ENCODE results near the gene SMIM21. TPM values are rescaled to one million over a fixed set of nuclear protein-coding genes. Genes with fewer than 3 reads are reported as not detected.

SMIM21 gene
- total RNA-seq, 6 donors from 2014 or later: not detected

DNA sequence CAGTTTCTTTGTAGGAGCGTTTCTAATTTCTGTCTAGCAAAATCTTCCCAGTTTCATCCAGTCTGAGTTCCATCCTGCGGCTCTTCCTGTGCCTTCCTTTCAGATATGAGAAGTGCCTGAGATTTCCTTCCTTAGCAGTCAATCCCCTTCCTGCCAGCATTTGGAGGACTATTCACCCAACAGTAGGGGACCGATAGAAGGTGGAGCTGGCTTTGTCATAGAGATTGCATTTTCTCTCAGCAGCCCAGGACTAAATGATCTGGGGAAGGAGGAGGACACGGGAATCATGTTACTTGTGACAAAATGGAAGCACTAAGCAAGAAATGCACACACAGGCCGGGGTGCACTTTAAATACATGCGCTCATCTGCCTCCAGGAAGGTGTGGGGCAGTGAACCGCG lies 5.6 kb upstream of the SMIM21 start:
- Histone ChIP-seq H3K27me3 (no peaks in the 10 kb centered on the region), H3K9me3 (no peaks in the 10 kb centered on the region), H3K36me3 (no peaks in the 10 kb centered on the region), H3K4me3 (no peak overlapping the region), H3K4me1 (no peaks in the 10 kb centered on the region), H3K27ac (no peak overlapping the region)
- 71 to 77% methylated on average over 8 of the region's 8 CpGs for WGBS, 2 donors
- no peak for ATAC-seq (ENCODE audit: low FRiP score in 2 of 2)
- no peak for DNase-seq
- TF ChIP-seq, protein P1, sequence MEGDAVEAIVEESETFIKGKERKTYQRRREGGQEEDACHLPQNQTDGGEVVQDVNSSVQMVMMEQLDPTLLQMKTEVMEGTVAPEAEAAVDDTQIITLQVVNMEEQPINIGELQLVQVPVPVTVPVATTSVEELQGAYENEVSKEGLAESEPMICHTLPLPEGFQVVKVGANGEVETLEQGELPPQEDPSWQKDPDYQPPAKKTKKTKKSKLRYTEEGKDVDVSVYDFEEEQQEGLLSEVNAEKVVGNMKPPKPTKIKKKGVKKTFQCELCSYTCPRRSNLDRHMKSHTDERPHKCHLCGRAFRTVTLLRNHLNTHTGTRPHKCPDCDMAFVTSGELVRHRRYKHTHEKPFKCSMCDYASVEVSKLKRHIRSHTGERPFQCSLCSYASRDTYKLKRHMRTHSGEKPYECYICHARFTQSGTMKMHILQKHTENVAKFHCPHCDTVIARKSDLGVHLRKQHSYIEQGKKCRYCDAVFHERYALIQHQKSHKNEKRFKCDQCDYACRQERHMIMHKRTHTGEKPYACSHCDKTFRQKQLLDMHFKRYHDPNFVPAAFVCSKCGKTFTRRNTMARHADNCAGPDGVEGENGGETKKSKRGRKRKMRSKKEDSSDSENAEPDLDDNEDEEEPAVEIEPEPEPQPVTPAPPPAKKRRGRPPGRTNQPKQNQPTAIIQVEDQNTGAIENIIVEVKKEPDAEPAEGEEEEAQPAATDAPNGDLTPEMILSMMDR (IDR thresholded peaks at IDR 0.05): no peak
- TF ChIP-seq POLR2A (IDR thresholded peaks at IDR 0.05) (no peak), POLR2AphosphoS5 (IDR thresholded peaks at IDR 0.05) (no peak), EP300 (IDR thresholded peaks at IDR 0.05) (no peak)

DNA sequence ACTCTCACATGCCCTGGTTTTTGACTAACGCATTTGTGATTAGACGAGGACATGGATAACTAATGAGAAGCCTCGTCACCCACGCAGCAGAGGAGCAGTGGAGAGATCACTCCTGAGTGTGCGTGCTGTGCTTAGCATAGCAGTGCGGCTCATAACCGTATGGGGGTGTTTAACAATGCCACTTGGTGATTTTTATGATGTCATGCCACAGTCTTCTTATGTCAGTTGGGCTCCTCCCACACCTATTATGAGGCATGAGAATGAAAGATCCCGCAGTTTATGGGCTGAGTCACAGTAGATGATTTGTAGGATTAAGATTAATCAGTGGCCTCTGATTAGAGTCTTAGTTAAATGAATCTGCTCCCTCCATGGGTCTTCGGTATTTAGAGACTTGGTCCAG lies 2.5 kb upstream of the SMIM21 start:
- no peaks in the 10 kb centered on the region for H3K36me3 ChIP-seq
- 93 to 97% methylated on average over 9 of the region's 9 CpGs for WGBS, 2 donors
- ATAC-seq (ENCODE audit: low FRiP score in 2 of 2) (no peak), DNase-seq (no peak)
- H3K27me3 ChIP-seq: no peaks in the 10 kb centered on the region
- no peak overlapping the region for H3K4me3 ChIP-seq
- no peak for TF ChIP-seq POLR2A (IDR thresholded peaks at IDR 0.05)
- no peak for TF ChIP-seq POLR2AphosphoS5 (IDR thresholded peaks at IDR 0.05)
- TF ChIP-seq EP300 (IDR thresholded peaks at IDR 0.05): no peak
- TF ChIP-seq, protein P1 (IDR thresholded peaks at IDR 0.05): no peak
- no peaks in the 10 kb centered on the region for H3K9me3 ChIP-seq
- H3K4me1 ChIP-seq: no peaks in the 10 kb centered on the region
- H3K27ac ChIP-seq: no peak overlapping the region

DNA sequence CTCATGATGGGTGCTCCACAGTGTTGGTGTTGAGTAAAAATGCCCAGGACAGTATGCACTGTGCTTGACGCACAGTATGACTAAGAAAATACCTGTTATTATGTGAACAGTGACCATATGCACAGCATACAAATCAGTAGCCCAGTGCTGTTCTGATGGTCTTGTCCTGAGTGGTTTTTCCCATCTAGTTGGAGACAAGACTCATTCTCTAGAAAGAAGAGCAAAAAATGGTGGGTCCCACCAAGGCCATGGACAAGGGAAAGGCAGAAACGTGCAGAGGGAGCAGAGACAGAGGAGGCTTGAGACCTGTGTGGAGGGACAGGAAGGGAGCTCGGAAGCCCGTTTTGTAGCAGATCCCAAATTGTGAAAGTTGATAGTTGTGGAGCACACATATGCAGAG lies 987 bp upstream of the SMIM21 start:
- WGBS, 2 donors: 88 to 89% methylated on average over 4 of the region's 4 CpGs
- TF ChIP-seq POLR2AphosphoS5 (IDR thresholded peaks at IDR 0.05) (no peak), EP300 (IDR thresholded peaks at IDR 0.05) (no peak), POLR2A (IDR thresholded peaks at IDR 0.05) (no peak)
- TF ChIP-seq, protein P1 (IDR thresholded peaks at IDR 0.05): no peak
- ATAC-seq (ENCODE audit: low FRiP score in 2 of 2) (no peak), DNase-seq (no peak)
- Histone ChIP-seq H3K27me3 (no peaks in the 10 kb centered on the region), H3K9me3 (no peaks in the 10 kb centered on the region), H3K4me1 (no peaks in the 10 kb centered on the region), H3K4me3 (no peak overlapping the region), H3K36me3 (no peaks in the 10 kb centered on the region), H3K27ac (no peak overlapping the region)

DNA sequence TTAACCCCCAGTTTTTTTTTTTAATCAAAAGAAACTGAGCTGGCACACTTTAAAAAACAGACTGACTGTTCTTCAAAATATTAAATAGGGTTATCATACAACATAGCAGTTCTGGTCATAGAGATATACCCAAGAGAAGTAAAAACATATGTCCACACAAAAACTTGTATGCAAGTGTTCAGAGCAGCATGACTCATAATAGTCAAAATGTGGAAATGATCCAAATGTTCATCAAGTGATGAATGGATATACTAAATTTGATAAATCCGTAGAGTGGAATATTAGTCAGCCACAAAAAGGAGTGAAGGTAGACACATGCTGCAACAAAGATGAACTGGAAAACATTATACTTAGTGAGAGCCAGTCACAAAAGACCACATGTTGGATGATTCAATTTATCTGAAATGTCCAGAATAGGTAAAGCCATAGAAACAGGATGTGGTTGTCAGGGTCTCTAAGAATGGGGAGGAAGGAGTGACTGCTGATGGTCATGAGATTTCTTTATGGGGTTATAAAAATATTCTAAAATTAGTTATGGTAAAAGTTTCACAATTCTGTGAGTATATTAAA lies 5.1 kb downstream of the SMIM21 start:
- WGBS, 2 donors: 92 to 95% methylated on average over 1 of the region's 1 CpG
- DNase-seq: no peak
- no peak for ATAC-seq (ENCODE audit: low FRiP score in 2 of 2)
- Histone ChIP-seq H3K9me3 (peaks cover 0 to 4% (median 0%) of the 10 kb centered on the region in 4 donors), H3K4me1 (no peaks in the 10 kb centered on the region), H3K27ac (no peak overlapping the region), H3K4me3 (no peak overlapping the region), H3K27me3 (no peaks in the 10 kb centered on the region), H3K36me3 (no peaks in the 10 kb centered on the region)
- TF ChIP-seq POLR2A (IDR thresholded peaks at IDR 0.05): no peak
- TF ChIP-seq POLR2AphosphoS5 (IDR thresholded peaks at IDR 0.05): no peak
- TF ChIP-seq EP300 (IDR thresholded peaks at IDR 0.05): no peak
- TF ChIP-seq, protein P1 (IDR thresholded peaks at IDR 0.05): no peak

DNA sequence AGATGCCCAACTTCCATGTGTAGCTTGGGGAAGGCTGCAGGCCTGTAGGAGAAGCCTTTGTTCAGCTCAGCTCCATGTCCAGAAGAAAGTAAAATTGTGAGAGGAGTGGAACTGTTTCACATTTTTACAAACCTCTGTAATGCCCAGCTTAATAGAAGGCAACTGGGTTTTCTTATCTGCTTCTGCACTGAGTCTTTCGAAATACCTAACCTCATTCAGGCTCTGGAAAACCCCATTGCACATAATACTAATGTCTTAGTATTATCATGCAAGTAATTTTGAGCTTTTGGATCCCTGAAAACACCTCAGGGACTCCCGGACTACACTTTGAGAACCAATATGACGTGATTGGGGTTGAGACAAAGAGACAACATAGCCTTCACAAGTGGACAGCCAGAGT lies 5.8 kb downstream of the SMIM21 start:
- TF ChIP-seq, protein P1 (IDR thresholded peaks at IDR 0.05): no peak
- no peak for TF ChIP-seq POLR2AphosphoS5 (IDR thresholded peaks at IDR 0.05)
- TF ChIP-seq EP300 (IDR thresholded peaks at IDR 0.05): no peak
- TF ChIP-seq POLR2A (IDR thresholded peaks at IDR 0.05): no peak
- Histone ChIP-seq H3K27ac (no peak overlapping the region), H3K4me3 (no peak overlapping the region), H3K36me3 (no peaks in the 10 kb centered on the region), H3K4me1 (no peaks in the 10 kb centered on the region), H3K9me3 (peaks cover 0 to 4% (median 0%) of the 10 kb centered on the region in 4 donors), H3K27me3 (no peaks in the 10 kb centered on the region)
- WGBS, 2 donors: 81 to 97% methylated on average over 3 of the region's 3 CpGs
- DNase-seq (no peak), ATAC-seq (ENCODE audit: low FRiP score in 2 of 2) (no peak)

Data from upper lobe of left lung (tissue), 6 donors.